ENCODE measurements around the gene MICAL2. TPM values are rescaled to one million over a fixed set of nuclear protein-coding genes. Genes with fewer than 3 reads are reported as not detected.

The MICAL2 gene, protein sequence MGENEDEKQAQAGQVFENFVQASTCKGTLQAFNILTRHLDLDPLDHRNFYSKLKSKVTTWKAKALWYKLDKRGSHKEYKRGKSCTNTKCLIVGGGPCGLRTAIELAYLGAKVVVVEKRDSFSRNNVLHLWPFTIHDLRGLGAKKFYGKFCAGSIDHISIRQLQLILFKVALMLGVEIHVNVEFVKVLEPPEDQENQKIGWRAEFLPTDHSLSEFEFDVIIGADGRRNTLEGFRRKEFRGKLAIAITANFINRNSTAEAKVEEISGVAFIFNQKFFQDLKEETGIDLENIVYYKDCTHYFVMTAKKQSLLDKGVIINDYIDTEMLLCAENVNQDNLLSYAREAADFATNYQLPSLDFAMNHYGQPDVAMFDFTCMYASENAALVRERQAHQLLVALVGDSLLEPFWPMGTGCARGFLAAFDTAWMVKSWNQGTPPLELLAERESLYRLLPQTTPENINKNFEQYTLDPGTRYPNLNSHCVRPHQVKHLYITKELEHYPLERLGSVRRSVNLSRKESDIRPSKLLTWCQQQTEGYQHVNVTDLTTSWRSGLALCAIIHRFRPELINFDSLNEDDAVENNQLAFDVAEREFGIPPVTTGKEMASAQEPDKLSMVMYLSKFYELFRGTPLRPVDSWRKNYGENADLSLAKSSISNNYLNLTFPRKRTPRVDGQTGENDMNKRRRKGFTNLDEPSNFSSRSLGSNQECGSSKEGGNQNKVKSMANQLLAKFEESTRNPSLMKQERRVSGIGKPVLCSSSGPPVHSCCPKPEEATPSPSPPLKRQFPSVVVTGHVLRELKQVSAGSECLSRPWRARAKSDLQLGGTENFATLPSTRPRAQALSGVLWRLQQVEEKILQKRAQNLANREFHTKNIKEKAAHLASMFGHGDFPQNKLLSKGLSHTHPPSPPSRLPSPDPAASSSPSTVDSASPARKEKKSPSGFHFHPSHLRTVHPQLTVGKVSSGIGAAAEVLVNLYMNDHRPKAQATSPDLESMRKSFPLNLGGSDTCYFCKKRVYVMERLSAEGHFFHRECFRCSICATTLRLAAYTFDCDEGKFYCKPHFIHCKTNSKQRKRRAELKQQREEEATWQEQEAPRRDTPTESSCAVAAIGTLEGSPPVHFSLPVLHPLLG
- total RNA-seq: 501 and 510 TPM in 2 replicates

DNA sequence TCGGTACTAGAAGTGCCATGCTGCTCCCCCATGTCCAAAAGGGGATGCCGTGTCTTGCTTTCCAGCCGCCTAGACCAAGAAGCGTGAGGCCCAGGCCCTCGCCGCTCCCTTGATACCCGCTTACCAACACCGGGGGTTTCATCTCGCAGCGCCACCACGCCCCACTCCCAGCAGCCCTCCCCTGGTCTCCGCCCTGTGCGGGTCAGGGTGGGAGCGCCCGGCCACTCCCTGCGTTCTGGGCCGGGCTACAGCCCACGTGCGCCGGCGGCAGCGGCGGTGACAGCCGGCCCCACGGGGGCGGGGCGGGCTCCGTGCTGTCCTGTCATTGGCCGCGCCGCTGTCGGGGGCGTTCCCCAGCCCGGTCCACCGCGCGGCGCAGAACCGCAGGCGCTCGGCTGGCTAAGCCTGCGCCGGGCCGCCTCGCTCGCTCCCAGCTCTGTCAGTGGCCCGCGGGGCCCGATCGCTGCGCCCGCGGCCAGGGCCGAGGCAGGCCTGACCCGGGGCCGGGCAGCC, at the start of gene MICAL2:
Gene MICAL2, plus strand, starts transcription at position 390 of the 513 bp plus-strand sequence. CDS start 51,566 bp downstream, outside the sequence.
- Mint-ChIP-seq H3K27me3 (no peaks in the 10 kb centered on the region), H3K4me3 (peak within 1 kb of the TSS; percentile 89)
- intact Hi-C loops (cut with micrococcal nuclease): loop anchor here (1.0 to 5.0 kb wide), 6 partner anchors 11 to 97 kb away; no protein-coding TSS in a partner anchor

DNA sequence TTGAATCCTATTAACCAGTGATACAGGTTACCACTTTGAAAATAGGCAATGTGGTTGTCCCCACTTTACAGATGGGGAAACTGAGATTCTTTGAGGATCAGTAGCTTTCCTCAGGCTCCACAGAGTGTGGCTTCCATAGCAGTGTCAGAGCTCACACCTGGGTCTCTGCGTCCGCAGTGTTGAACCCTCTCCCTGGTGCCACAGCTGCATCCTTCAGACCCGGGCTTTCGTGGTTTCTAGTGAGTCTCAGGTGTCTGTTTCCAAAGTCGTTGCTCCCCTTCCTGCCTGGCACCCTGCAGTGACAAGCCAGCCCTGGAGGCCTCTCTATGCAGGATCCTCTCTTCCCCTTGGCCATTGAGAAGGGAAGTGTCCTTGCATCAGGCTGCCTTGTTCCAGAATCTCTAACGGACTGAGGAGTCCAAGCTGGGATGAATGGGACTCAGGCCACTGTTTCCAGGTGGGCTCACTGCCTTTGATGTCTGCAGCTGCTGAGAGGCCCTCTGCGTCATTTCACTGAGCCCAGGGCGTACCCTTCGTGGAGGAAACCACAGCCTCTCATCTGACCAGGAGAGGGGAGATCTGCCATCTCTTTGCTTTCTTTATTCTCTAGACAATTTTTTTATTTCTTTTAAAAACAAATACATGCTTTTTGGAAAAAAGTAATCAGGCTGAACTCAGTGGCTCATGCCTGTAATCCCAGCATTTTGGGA, 48.4 kb upstream of the MICAL2 start:
- no peak for DNase-seq
- Mint-ChIP-seq H3K4me3 (no peak overlapping the region), H3K9me3 (peaks cover 9% of the 10 kb centered on the region), H3K27ac (no peak overlapping the region), H3K27me3 (no peaks in the 10 kb centered on the region), H3K36me3 (ENCODE audit: low read depth) (no peaks in the 10 kb centered on the region), H3K4me1 (peaks cover 13% of the 10 kb centered on the region)
- intact Hi-C loops (cut with micrococcal nuclease): no loop called here

More for the DNA sequence above, at the start of gene MICAL2:
- Mint-ChIP-seq H3K9me3 (no peaks in the 10 kb centered on the region), H3K36me3 (ENCODE audit: low read depth) (peaks cover 28% of the 10 kb centered on the region), H3K27ac (peak within 1 kb of the TSS; percentile 99), H3K4me1 (peaks cover 57% of the 10 kb centered on the region)
- peak; percentile 97 for DNase-seq

DNA sequence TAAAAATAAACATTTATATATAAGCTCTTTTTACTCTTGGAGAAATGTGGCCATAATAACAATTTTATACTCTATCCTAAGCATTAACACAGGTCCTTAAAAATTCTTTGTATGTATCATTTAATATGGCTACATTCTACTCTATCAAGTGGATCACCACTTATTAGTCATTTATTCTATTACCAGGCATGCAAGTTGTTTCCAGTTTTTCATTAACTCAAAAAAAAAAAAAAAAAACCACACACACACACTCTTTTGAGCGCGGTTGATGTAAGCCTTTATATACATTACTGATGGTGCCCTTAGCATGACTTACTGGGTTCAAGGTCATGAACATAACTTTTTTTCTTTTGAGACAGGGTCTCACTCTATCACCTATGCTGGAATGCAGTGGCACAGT, 47.1 kb upstream of the MICAL2 start:
- H3K4me3 Mint-ChIP-seq: no peak overlapping the region
- H3K36me3 Mint-ChIP-seq (ENCODE audit: low read depth): no peaks in the 10 kb centered on the region
- no peak overlapping the region for H3K27ac Mint-ChIP-seq
- peaks cover 5% of the 10 kb centered on the region for H3K9me3 Mint-ChIP-seq
- DNase-seq: no peak
- peaks cover 13% of the 10 kb centered on the region for H3K4me1 Mint-ChIP-seq
- intact Hi-C loops (cut with micrococcal nuclease): no loop called here
- peaks cover 4% of the 10 kb centered on the region for H3K27me3 Mint-ChIP-seq

DNA sequence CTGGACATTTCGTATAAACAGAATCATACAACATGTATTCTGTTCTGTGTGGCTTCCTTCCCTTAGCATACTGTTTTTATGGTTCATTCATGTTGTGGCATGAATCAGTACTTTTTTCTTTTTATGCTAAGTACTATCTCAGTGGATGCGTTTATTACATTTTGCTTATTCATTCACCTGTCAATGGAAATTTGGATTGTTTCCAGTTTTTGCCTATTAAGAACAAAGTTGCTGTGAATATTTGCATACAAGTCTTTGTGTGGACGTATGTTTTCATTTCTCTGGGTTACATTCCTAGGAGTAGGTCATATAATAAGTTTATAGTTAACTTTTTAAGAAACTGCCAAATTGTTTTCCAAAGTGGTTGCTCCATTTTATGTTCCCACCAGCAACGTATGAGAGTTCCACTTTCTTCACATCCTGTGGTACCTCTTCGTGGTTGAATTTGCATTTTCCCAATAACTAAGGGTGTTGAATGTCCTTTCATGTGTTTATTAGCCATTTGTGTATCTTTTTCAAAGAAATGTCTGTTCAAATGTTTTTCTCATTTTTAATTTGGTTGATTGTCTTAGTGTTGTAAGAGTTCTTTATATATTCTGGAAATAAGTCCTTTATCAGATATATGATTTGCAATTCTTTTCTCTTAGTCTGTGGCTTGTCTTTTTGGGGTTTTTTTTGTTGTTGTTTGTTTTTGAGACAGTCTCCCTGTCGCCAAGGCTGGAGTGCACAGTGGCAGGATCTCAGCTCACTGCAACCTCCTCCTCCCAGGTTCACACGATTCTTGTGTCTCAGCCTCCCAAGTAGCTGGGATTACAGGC, 46.0 kb upstream of the MICAL2 start:
- intact Hi-C loops (cut with micrococcal nuclease): no loop called here
- Mint-ChIP-seq H3K36me3 (ENCODE audit: low read depth) (no peaks in the 10 kb centered on the region), H3K4me3 (no peak overlapping the region), H3K9me3 (peaks cover 5% of the 10 kb centered on the region), H3K4me1 (peaks cover 13% of the 10 kb centered on the region), H3K27me3 (peaks cover 6% of the 10 kb centered on the region), H3K27ac (no peak overlapping the region)
- DNase-seq: no peak

DNA sequence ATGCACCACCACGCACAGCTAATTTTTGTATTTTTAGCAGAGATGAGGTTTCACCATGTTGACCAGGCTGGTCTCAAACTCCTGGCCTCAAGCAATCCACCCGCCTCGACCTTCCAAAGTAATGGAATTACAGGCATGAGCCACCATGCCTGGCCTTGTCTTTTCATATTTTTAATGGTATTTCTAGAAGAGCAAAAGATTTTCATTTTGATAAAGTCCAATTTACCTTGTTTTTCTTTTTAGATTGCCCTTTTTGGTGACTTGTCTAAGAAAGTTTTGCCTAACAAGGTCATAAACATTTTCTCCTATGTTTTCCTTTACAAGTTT, 45.5 kb upstream of the MICAL2 start:
- Mint-ChIP-seq H3K9me3 (peaks cover 5% of the 10 kb centered on the region), H3K36me3 (ENCODE audit: low read depth) (no peaks in the 10 kb centered on the region), H3K27ac (no peak overlapping the region), H3K4me3 (no peak overlapping the region), H3K4me1 (peaks cover 13% of the 10 kb centered on the region), H3K27me3 (peaks cover 6% of the 10 kb centered on the region)
- DNase-seq: no peak
- intact Hi-C loops (cut with micrococcal nuclease): no loop called here

DNA sequence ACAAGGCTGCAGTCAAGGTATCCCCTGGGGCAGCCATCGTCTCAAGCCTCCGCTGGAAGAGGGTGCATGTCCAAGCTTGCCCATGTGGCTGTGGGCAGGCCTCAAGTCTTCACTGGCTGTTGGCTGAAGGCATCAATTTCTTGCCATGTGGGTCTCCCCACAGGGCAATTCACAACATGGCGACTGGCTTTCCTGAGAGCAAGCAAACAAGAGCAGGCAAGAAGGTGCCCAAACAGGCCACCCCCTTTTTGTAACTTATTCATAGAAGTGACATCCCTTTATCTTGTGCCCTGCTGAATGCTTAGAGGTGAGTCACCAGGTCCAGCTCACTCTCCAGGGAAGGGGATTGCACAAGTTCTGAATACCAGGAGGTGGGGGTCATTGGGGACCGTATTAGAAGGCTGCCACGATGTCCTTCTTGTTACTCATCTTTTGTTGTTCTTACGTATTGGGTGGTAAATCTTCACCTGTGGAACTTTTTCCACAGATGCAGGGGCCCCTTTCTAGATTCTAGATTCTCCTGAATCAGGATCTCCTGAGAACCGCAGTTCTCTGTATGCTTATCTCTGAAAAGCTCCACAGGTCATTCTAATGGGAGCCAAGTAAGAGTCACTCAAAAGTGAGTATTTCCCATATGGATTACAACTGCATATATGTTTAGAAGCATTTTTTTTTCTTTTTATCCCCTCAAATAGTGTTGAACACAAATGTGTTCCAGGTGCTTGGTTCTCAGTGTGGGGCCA, 44.2 kb upstream of the MICAL2 start:
- Mint-ChIP-seq H3K9me3 (peaks cover 5% of the 10 kb centered on the region), H3K36me3 (ENCODE audit: low read depth) (no peaks in the 10 kb centered on the region), H3K4me1 (peaks cover 13% of the 10 kb centered on the region), H3K4me3 (no peak overlapping the region), H3K27ac (no peak overlapping the region), H3K27me3 (peaks cover 6% of the 10 kb centered on the region)
- intact Hi-C loops (cut with micrococcal nuclease): no loop called here
- no peak for DNase-seq

DNA sequence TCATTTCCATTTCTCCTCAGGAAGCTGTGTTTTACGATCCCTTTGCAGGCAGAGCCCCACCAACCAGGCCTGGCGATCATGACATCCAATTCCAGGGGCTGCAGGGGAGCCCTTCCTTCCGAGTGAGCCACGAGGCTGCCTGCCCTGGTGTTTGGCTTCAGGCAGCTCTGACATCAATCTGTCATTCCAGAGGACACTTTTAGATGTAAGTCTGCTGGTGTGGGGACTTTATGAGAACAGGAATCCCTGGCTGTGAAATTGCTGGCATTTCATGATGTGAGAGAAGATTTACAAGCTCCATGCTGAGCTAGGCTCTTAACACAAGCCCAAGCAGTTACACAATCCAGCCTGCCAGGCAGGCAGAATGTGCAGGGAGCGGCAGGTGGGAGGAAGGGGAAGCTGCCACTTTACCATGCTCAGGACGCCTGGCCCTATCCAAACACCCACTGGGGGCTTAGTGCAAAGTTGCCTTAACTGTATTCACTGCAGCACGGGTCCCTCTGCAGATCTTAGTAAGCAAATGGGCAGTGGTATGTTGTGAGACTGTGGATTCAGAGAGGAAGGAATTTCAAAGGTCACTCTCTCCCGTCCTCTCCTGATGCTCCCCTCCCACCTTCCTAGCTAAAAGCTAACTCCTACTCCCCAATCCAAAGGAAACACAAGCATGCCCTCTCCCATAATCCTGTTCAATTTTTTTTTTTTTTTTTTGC, 43.4 kb upstream of the MICAL2 start:
- intact Hi-C loops (cut with micrococcal nuclease): no loop called here
- H3K36me3 Mint-ChIP-seq (ENCODE audit: low read depth): no peaks in the 10 kb centered on the region
- H3K9me3 Mint-ChIP-seq: peaks cover 5% of the 10 kb centered on the region
- peaks cover 6% of the 10 kb centered on the region for H3K27me3 Mint-ChIP-seq
- peaks cover 15% of the 10 kb centered on the region for H3K4me1 Mint-ChIP-seq
- DNase-seq: no peak
- no peak overlapping the region for H3K27ac Mint-ChIP-seq
- H3K4me3 Mint-ChIP-seq: no peak overlapping the region

DNA sequence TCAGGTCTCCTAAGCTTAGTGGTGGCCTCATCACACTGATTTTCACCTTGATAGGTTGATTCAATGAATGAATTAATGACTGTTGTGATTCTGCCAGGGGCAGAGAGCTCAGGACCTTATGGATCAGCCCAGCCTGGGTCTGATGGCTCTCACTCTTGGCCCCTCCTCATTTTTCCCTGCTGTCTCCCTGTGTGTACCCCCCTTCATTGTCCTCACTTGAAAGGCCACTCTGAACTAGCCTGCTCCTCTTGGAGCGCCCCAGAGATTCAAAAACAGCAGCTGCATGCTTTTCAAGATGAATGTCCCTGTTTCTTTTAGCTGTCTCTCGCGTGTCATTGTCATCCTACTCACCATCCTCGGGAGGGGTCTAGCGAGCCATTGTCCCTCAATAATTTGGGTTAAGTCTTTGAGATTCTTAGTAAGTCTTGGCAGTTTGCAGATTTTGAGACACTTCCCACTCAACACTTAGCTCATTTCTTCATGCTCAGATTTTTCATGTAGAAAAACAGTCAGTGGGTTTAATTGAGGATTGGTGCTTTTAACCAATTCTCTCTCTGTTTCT, 42.5 kb upstream of the MICAL2 start:
- no peak for DNase-seq
- Mint-ChIP-seq H3K27ac (no peak overlapping the region), H3K9me3 (peaks cover 5% of the 10 kb centered on the region), H3K4me3 (no peak overlapping the region), H3K4me1 (peaks cover 12% of the 10 kb centered on the region), H3K27me3 (peaks cover 6% of the 10 kb centered on the region), H3K36me3 (ENCODE audit: low read depth) (no peaks in the 10 kb centered on the region)
- intact Hi-C loops (cut with micrococcal nuclease): no loop called here

DNA sequence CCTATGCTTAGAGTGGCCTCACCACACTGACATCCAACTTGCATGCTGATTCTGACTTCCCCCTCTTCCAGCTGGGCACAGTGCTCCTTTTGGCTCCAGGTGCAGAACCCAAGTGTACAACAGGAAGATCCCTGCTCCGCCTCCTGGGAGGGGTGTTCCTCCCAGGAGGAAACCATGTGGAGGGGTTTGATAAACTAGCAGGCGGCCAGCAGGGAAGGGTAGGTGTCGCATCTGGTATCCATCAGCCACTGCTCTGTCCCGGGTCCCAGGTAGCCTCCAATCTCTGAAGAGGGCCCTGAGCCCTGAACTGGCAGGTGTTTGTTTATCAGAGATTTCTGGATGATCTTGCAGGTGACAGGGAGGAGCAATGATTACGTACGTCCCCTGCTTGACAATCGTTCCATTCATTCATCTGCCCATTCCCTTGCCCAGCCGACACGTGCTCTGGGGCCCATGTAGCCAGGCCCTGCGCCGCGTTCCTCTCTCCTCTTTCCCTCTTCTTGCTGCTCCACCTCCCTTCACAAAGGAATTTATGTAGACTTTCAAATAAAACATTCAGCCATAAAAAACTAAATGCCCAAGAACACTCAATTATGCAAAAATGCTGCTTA, 41.2 kb upstream of the MICAL2 start:
- intact Hi-C loops (cut with micrococcal nuclease): no loop called here
- no peak for DNase-seq
- Mint-ChIP-seq H3K4me3 (no peak overlapping the region), H3K27ac (no peak overlapping the region), H3K27me3 (peaks cover 6% of the 10 kb centered on the region), H3K36me3 (ENCODE audit: low read depth) (no peaks in the 10 kb centered on the region), H3K4me1 (peaks cover 13% of the 10 kb centered on the region), H3K9me3 (peaks cover 5% of the 10 kb centered on the region)

DNA sequence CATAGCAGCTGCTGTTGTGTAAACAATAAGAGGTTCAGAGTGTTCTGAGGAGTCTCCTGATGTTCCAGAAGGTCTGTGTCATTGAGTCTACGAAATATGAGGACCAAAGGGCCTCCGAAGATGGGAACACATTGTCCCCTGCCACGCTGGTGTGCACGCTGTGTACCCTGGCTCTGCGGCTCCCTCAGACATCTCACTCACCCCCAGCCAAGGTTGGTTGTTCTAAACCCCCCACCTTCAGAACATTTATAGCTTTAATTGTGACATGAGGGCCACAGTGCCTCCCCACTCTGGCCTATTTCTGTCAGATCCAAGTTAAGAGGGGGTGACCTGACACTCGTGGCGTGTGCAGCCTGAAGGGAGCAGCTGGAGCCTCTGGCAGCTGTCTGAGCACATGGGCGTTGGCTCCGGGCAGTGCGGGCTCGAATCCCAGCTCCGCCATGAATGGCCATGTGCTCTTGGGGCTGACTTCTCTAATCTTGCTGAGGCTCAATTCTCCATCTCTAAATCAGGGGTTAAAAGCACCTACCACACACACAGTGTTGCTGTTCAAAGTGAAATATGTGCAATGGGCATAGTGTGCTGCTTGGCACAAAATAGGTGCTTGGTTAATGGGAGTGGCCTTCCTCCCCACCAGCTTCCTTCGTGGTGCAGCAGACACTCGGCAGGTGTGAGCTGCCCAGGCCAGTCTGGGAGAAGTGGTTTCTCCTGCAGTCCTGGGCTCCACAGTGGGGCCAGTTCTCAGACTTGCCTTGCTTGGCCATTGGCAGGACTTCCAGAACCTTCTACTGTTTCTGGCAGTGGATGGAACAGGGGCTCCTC, 39.7 kb upstream of the MICAL2 start:
- Mint-ChIP-seq H3K36me3 (ENCODE audit: low read depth) (no peaks in the 10 kb centered on the region), H3K4me3 (no peak overlapping the region), H3K4me1 (peaks cover 9% of the 10 kb centered on the region), H3K9me3 (no peaks in the 10 kb centered on the region), H3K27me3 (peaks cover 6% of the 10 kb centered on the region), H3K27ac (no peak overlapping the region)
- intact Hi-C loops (cut with micrococcal nuclease): no loop called here
- DNase-seq: no peak

DNA sequence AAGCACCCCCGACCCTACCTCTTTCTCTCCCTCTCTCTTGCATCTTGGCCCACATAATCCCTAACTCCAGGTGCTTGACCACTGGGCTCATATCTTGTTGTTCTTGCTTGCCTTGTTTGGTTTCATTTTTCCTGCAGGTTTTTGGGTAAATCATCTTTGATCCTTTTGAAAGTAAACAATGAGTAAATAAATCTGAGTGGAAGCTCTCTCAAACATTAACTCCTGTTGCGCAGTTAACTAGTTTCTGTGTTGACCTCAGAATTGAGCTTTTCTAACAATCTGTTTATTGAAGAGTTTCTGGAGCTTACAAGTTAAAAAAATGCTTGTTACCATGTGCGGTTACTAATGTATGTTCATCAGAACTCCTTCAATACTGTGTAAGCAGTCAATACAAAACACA, 38.8 kb upstream of the MICAL2 start:
- Mint-ChIP-seq H3K36me3 (ENCODE audit: low read depth) (no peaks in the 10 kb centered on the region), H3K4me1 (peaks cover 6% of the 10 kb centered on the region), H3K27me3 (peaks cover 6% of the 10 kb centered on the region), H3K27ac (no peak overlapping the region), H3K4me3 (no peak overlapping the region), H3K9me3 (no peaks in the 10 kb centered on the region)
- intact Hi-C loops (cut with micrococcal nuclease): no loop called here
- DNase-seq: no peak

Data from activated CD4-positive, alpha-beta T cell treated with anti-CD3 and anti-CD28 coated beads, Interleukin-2, amount 10 ng/mL, durations not matched to agents 24 days and 14 days (primary cell).